OCI-LY1 (cell line): ENCODE data around the gene METAP1.

ENCODE experiments used
- H2AFZ ChIP-seq: fragments of 200-600 bp; sonication (generic), shearing (Covaris generic); 2 replicates; pipeline ENCODE4 v1.6.0; 2014; ENCODE audit warnings: antibody characterized with exemption, mild to moderate bottlenecking, low read length
- H3F3A ChIP-seq: fragments of 200-600 bp; sonication (generic), shearing (Covaris generic); 2 replicates; pipeline ENCODE4 v1.6.0; 2014; ENCODE audit warnings: mild to moderate bottlenecking, antibody characterized with exemption, low read length, moderate library complexity; ENCODE audit not compliant: insufficient read depth
- H3K27ac ChIP-seq: fragments of 200-600 bp; sonication (generic); 2 replicates; pipeline ENCODE4 v1.5.1; 2014; ENCODE audit warnings: low read length, mixed run types, mild to moderate bottlenecking, low read depth; ENCODE audit not compliant: poor library complexity, severe bottlenecking
- H3K27me3 ChIP-seq: fragments of 200-600 bp; sonication (generic); 2 replicates; pipeline ENCODE4 v1.6.0; 2014; ENCODE audit warnings: antibody characterized with exemption, mild to moderate bottlenecking, low read length, moderate library complexity; ENCODE audit not compliant: insufficient read depth
- H3K36me3 ChIP-seq: fragments of 200-600 bp; sonication (generic); 2 replicates; pipeline ENCODE4 v1.6.1; 2014; ENCODE audit warnings: mild to moderate bottlenecking, antibody characterized with exemption, low read length, moderate library complexity, mixed read lengths; ENCODE audit not compliant: insufficient read depth
- H3K4me1 ChIP-seq: fragments of 200-600 bp; sonication (generic); 2 replicates; pipeline ENCODE4 v1.5.1; 2014; ENCODE audit warnings: mild to moderate bottlenecking, low read length, moderate library complexity; ENCODE audit not compliant: insufficient read depth, severe bottlenecking
- H3K4me2 ChIP-seq: fragments of 200-600 bp; sonication (generic), shearing (Covaris generic); 2 replicates; pipeline ENCODE4 v1.6.1; 2014; ENCODE audit warnings: low read length
- H3K4me3 ChIP-seq: fragments of 200-600 bp; sonication (generic); 2 replicates; pipeline ENCODE4 v1.5.1; 2014; ENCODE audit warnings: low read length, low read depth, mild to moderate bottlenecking, mixed read lengths; ENCODE audit not compliant: poor library complexity, severe bottlenecking
- H3K79me2 ChIP-seq: fragments of 200-600 bp; shearing (Covaris generic); 2 replicates; pipeline ENCODE4 v1.6.1; 2016; ENCODE audit warnings: mixed run types, low read length, mixed read lengths; ENCODE audit not compliant: insufficient read depth
- H3K9ac ChIP-seq: fragments of 200-600 bp; sonication (generic), shearing (Covaris generic); 2 replicates; pipeline ENCODE4 v1.6.1; 2014; ENCODE audit warnings: mild to moderate bottlenecking, low read length, mixed read lengths
- H3K9me2 ChIP-seq: fragments of 200-600 bp; sonication (generic), shearing (Covaris generic); 2 replicates; pipeline ENCODE4 v1.6.1; 2014; ENCODE audit warnings: low read depth, mild to moderate bottlenecking, low read length, mixed read lengths
- H3K9me3 ChIP-seq: fragments of 200-600 bp; shearing (Covaris generic); 2 replicates; pipeline ENCODE4 v1.6.1; 2014; ENCODE audit warnings: low read length, mixed read lengths
- H4K20me1 ChIP-seq: fragments of 200-600 bp; sonication (generic), shearing (Covaris generic); 2 replicates; pipeline ENCODE4 v1.6.0; 2016; ENCODE audit warnings: mild to moderate bottlenecking, low read length; ENCODE audit not compliant: insufficient read depth
- CTCF ChIP-seq: fragments of 200-600 bp; sonication (generic), shearing (Covaris generic); IDR thresholded peaks from 2 replicates; pipeline ENCODE4 v1.5.1; 2017; ENCODE audit warnings: mild to moderate bottlenecking, antibody characterized with exemption, low read length, moderate library complexity, mixed read lengths
- EZH2 ChIP-seq: fragments of 200-600 bp; sonication (generic), shearing (Covaris generic); IDR thresholded peaks from 2 replicates; pipeline ENCODE4 v1.8.0; 2017; ENCODE audit warnings: borderline replicate concordance, mixed run types, mild to moderate bottlenecking, antibody characterized with exemption, low read length, moderate library complexity, mixed read lengths

METAP1 gene

GRCh38 chr4:98966926-98967325, 28.6 kb upstream of the METAP1 start:
- Histone ChIP-seq H3K27ac (no peak overlapping the region), H3K9me3 (no peaks in the 10 kb centered on the region), H3K4me3 (no peak overlapping the region), H3K36me3 (no peaks in the 10 kb centered on the region), H3K27me3 (no peaks in the 10 kb centered on the region), H3K4me1 (no peaks in the 10 kb centered on the region), H3F3A (no peaks in the 10 kb centered on the region), H3K9ac (no peak overlapping the region), H2AFZ (no peak overlapping the region), H3K4me2 (no peak overlapping the region), H3K79me2 (no peaks in the 10 kb centered on the region), H4K20me1 (no peaks in the 10 kb centered on the region), H3K9me2 (no peaks in the 10 kb centered on the region)
- TF ChIP-seq CTCF (no peak), EZH2 (no peak)

- no peaks in the 10 kb centered on the region for H3K9me2 ChIP-seq
- no peak for TF ChIP-seq EZH2
- no peak for TF ChIP-seq CTCF
- no peaks in the 10 kb centered on the region for H3K36me3 ChIP-seq
- H3K4me2 ChIP-seq: no peak overlapping the region
- H3K4me1 ChIP-seq: no peaks in the 10 kb centered on the region
- no peak overlapping the region for H3K9ac ChIP-seq
- no peaks in the 10 kb centered on the region for H3F3A ChIP-seq
- H3K79me2 ChIP-seq: no peaks in the 10 kb centered on the region
- H3K27ac ChIP-seq: no peak overlapping the region
- H3K27me3 ChIP-seq: no peaks in the 10 kb centered on the region
- no peaks in the 10 kb centered on the region for H3K9me3 ChIP-seq
- H4K20me1 ChIP-seq: no peaks in the 10 kb centered on the region
- H2AFZ ChIP-seq: no peak overlapping the region
- H3K4me3 ChIP-seq: no peak overlapping the region
These were observed 27.7 kb upstream of the METAP1 start for GRCh38 chr4:98967786-98968329.

GRCh38 chr4:98969878-98970785, 25.4 kb upstream of the METAP1 start:
- no peak for TF ChIP-seq CTCF
- TF ChIP-seq EZH2: no peak
- no peak overlapping the region for H3K4me3 ChIP-seq
- H3K36me3 ChIP-seq: no peaks in the 10 kb centered on the region
- no peak overlapping the region for H2AFZ ChIP-seq
- no peaks in the 10 kb centered on the region for H4K20me1 ChIP-seq
- H3K4me2 ChIP-seq: no peak overlapping the region
- no peak overlapping the region for H3K27ac ChIP-seq
- no peaks in the 10 kb centered on the region for H3K79me2 ChIP-seq
- no peaks in the 10 kb centered on the region for H3K9me3 ChIP-seq
- H3K9ac ChIP-seq: no peak overlapping the region
- H3K4me1 ChIP-seq: no peaks in the 10 kb centered on the region
- no peaks in the 10 kb centered on the region for H3F3A ChIP-seq
- no peaks in the 10 kb centered on the region for H3K9me2 ChIP-seq
- H3K27me3 ChIP-seq: no peaks in the 10 kb centered on the region
